ENCODE measurements around the gene TP53BP2. TPM values are rescaled to one million over a fixed set of nuclear protein-coding genes. Genes with fewer than 3 reads are reported as not detected.

The TP53BP2 gene
- total and polyA plus RNA-seq, 2 experiments from 2014 or later = 31.6 to 57.8 TPM

- Histone ChIP-seq H3K27me3 (no peaks in the 10 kb centered on the region), H3K9me2 (replicated peaks; ENCODE audit: insufficient read depth) (no peaks in the 10 kb centered on the region), H4K20me1 (ENCODE audit: insufficient read depth, poor library complexity, severe bottlenecking) (no peaks in the 10 kb centered on the region), H3K27ac (peak overlapping the region; percentile 96), H2AFZ (no peak overlapping the region), H3K9me3 (ENCODE audit: low read depth) (no peaks in the 10 kb centered on the region), H3K4me3 (no peak overlapping the region), H3K79me2 (no peaks in the 10 kb centered on the region), H3K36me3 (replicated peaks; ENCODE audit: insufficient read depth, low read depth) (no peaks in the 10 kb centered on the region), H3K4me1 (ENCODE audit: insufficient read depth) (peaks cover 29% of the 10 kb centered on the region), H3K4me2 (no peak overlapping the region)
- WGBS (ENCODE audit: low lambda C conversion rate, missing lambda C conversion rate) = 96% methylated on average over 4 of the region's 4 CpGs
- TF ChIP-seq EZH2 (IDR thresholded peaks at IDR 0.05; ENCODE audit: borderline replicate concordance) (no peak), CTCF (IDR thresholded peaks at IDR 0.05; ENCODE audit: poor library complexity) (no peak), EZH2phosphoT487 (IDR thresholded peaks at IDR 0.05; ENCODE audit: low read depth, severe bottlenecking, unreplicated experiment) (no peak)
- DNase-seq (ENCODE audit: low spot score) = no peak
Observed at GRCh38 chr1:223775054-223775453, 70.7 kb downstream of the TP53BP2 start.

DNA sequence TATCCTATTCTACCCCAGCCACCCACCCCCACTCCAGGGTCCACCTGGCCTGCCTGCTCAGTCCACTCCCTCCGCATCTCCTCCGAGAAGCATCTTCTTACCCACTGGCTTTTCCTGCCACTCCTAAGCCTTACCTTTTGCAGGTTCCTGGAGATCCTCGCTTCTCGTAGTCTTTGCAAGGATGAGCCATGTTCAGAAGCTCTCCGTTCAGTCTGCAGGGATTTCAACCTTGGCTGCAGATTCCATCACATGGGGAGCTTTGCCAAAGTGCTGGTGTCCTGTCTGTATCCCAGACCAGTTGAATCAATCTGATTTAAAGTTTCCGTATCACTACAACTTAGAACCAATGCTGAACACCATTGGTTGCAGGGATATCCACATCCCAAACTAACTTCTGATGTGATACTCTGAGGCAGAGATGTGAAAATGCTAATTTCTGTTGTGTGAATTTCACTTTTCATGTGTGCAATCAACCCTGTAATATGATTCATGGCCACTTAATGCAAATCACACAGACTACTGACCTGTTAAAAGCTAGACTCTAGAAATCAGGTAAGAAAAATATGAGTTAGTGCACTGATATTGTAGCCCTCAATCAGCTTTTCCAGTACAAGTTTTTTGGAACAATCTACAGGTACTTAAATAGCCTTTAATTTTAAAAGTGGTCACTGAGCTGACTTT, 71.5 kb downstream of the TP53BP2 start:
- Histone ChIP-seq H3K4me3 (no peak overlapping the region), H3K9me3 (ENCODE audit: low read depth) (no peaks in the 10 kb centered on the region), H3K79me2 (no peaks in the 10 kb centered on the region), H3K4me2 (no peak overlapping the region), H3K9me2 (replicated peaks; ENCODE audit: insufficient read depth) (no peaks in the 10 kb centered on the region), H3K27ac (peak overlapping the region; percentile 96), H3K36me3 (replicated peaks; ENCODE audit: insufficient read depth, low read depth) (no peaks in the 10 kb centered on the region), H3K4me1 (ENCODE audit: insufficient read depth) (peaks cover 29% of the 10 kb centered on the region), H2AFZ (no peak overlapping the region), H3K27me3 (no peaks in the 10 kb centered on the region), H4K20me1 (ENCODE audit: insufficient read depth, poor library complexity, severe bottlenecking) (no peaks in the 10 kb centered on the region)
- no peak for DNase-seq (ENCODE audit: low spot score)
- 93% methylated on average over 6 of the region's 6 CpGs for WGBS (ENCODE audit: low lambda C conversion rate, missing lambda C conversion rate)
- TF ChIP-seq EZH2 (IDR thresholded peaks at IDR 0.05; ENCODE audit: borderline replicate concordance) (no peak), CTCF (IDR thresholded peaks at IDR 0.05; ENCODE audit: poor library complexity) (no peak)

- H3K27ac ChIP-seq = peak overlapping the region; percentile 91
Observed at GRCh38 chr1:223772771-223773160, 73.0 kb downstream of the TP53BP2 start.

DNA sequence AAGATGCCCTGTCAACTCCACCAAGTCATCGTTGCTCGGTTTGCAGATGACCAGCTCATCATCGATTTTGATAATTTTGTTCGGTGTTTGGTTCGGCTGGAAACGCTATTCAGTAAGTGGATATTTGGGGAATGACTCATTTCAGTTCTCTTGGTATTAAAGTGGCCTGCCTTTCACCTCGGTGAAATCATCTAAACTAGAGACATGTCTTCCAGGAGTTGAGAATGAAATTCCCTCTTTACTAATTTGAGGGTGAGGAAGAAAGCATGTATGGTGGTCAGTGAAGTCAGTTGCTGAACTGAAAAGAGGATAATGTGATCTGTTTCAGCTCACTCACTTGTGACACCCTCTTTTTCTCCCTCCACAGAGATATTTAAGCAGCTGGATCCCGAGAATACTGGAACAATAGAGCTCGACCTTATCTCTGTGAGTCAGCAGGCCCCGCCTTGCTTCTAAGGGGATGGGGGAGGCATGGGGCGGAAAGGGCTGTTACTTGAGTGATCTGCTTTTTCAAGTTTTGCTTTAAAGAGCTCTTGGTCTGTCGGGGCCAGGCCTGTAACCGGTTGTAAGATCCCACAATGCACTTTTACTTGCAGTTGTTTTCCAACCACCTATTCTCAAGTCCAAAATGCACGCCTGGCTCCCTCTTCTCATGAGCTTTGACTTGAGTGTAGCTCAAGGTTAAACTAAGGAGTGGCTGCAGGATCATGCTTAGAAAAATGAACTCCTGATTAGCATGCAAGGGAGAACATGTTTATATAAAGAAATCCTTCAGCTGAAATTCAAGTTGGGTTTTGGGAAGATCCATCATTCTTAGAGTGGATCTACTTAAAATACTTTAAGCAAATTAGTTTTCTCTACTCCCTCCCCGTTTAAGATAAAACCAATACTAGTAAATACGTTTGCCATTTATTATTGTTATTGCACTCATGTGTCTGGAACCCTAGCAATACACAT, 73.7 kb downstream of the TP53BP2 start:
- H3K4me3 ChIP-seq = no peak overlapping the region
- H3K36me3 ChIP-seq (replicated peaks; ENCODE audit: insufficient read depth, low read depth) = no peaks in the 10 kb centered on the region
- H2AFZ ChIP-seq = no peak overlapping the region
- H3K4me1 ChIP-seq (ENCODE audit: insufficient read depth) = peaks cover 24% of the 10 kb centered on the region
- no peaks in the 10 kb centered on the region for H3K9me3 ChIP-seq (ENCODE audit: low read depth)
- peak; percentile 81 for DNase-seq (ENCODE audit: low spot score)
- no peaks in the 10 kb centered on the region for H3K9me2 ChIP-seq (replicated peaks; ENCODE audit: insufficient read depth)
- no peaks in the 10 kb centered on the region for H3K27me3 ChIP-seq
- H3K27ac ChIP-seq = peak overlapping the region; percentile 91
- no peaks in the 10 kb centered on the region for H3K79me2 ChIP-seq
- 21% methylated on average over 16 of the region's 16 CpGs for WGBS (ENCODE audit: low lambda C conversion rate, missing lambda C conversion rate)
- TF ChIP-seq CTCF (IDR thresholded peaks at IDR 0.05; ENCODE audit: poor library complexity) (no peak), EZH2phosphoT487 (IDR thresholded peaks at IDR 0.05; ENCODE audit: low read depth, severe bottlenecking, unreplicated experiment) (no peak), EZH2 (IDR thresholded peaks at IDR 0.05; ENCODE audit: borderline replicate concordance) (no peak)
- no peaks in the 10 kb centered on the region for H4K20me1 ChIP-seq (ENCODE audit: insufficient read depth, poor library complexity, severe bottlenecking)
- peak overlapping the region; percentile 38 for H3K4me2 ChIP-seq

More at GRCh38 chr1:223772771-223773160, 73.0 kb downstream of the TP53BP2 start:
- DNase-seq (ENCODE audit: low spot score) = no peak
- Histone ChIP-seq H3K4me3 (no peak overlapping the region), H3K9me2 (replicated peaks; ENCODE audit: insufficient read depth) (no peaks in the 10 kb centered on the region), H4K20me1 (ENCODE audit: insufficient read depth, poor library complexity, severe bottlenecking) (no peaks in the 10 kb centered on the region), H3K9me3 (ENCODE audit: low read depth) (no peaks in the 10 kb centered on the region), H3K27me3 (no peaks in the 10 kb centered on the region), H3K79me2 (no peaks in the 10 kb centered on the region), H3K4me2 (no peak overlapping the region), H2AFZ (no peak overlapping the region), H3K4me1 (ENCODE audit: insufficient read depth) (peaks cover 29% of the 10 kb centered on the region), H3K36me3 (replicated peaks; ENCODE audit: insufficient read depth, low read depth) (no peaks in the 10 kb centered on the region)
- TF ChIP-seq EZH2 (IDR thresholded peaks at IDR 0.05; ENCODE audit: borderline replicate concordance) = no peak
- WGBS (ENCODE audit: low lambda C conversion rate, missing lambda C conversion rate) = 76% methylated on average over 5 of the region's 5 CpGs
